Gastroesophageal sphincter (tissue), 4 donors: Measurements from ENCODE around the gene PTPRS. TPM values are rescaled to one million over a fixed set of nuclear protein-coding genes. Genes with fewer than 3 reads are reported as not detected.

Experiments used
- ATAC-seq: fragments of 150-250 bp; one replicate; pipeline ENCODE4 v1.9.1; 2016; ENCODE audit warnings: mild to moderate bottlenecking, moderate library complexity
- H3K27ac ChIP-seq, 4 donors: fragments of 200-600 bp; sonication (generic) in 3 of 4; 1 replicate in 3 of 4; 2 replicates in 1 of 4; pipeline ENCODE4 v1.5.1; 2016 to 2019
- H3K27me3 ChIP-seq: fragments of 200-600 bp; sonication (generic); one replicate; pipeline ENCODE4 v1.5.1; 2019
- H3K36me3 ChIP-seq, 2 donors: fragments of 200-600 bp; sonication (generic); one replicate each; pipeline ENCODE4 v1.5.1; 2019; ENCODE audit warnings: control low read depth in 1 of 2
- H3K4me1 ChIP-seq, 3 donors: fragments of 200-600 bp; sonication (generic); 1 replicate in 2 of 3; 2 replicates in 1 of 3; pipeline ENCODE4 v1.5.1; 2016 to 2019; ENCODE audit warnings: control low read depth in 2 of 3
- H3K4me3 ChIP-seq, 2 donors: fragments of 200-600 bp; sonication (generic); one replicate each; pipeline ENCODE4 v1.5.1; 2019; ENCODE audit warnings: mild to moderate bottlenecking in 1 of 2, moderate library complexity in 1 of 2
- H3K9me3 ChIP-seq, 3 donors: fragments of 200-600 bp; sonication (generic); one replicate each; pipeline ENCODE4 v1.5.1; 2017 to 2019; ENCODE audit warnings: control low read depth in 2 of 3
- EP300 ChIP-seq: sonication (generic); formaldehyde crosslinking; IDR thresholded peaks from one replicate; pipeline ENCODE4 v1.6.1; 2017; ENCODE audit warnings: antibody characterized with exemption, mild to moderate bottlenecking
- POLR2A ChIP-seq, 2 donors: fragments of 450-650 bp; IDR thresholded peaks; one replicate each; pipeline ENCODE4 v1.6.1; 2017; ENCODE audit warnings: antibody characterized with exemption in 2 of 2, mild to moderate bottlenecking in 2 of 2, moderate library complexity in 1 of 2
- POLR2AphosphoS5 ChIP-seq: sonication (generic); formaldehyde crosslinking; IDR thresholded peaks from one replicate; pipeline ENCODE4 v1.6.1; 2017; ENCODE audit warnings: antibody characterized with exemption
- WGBS, 2 donors: methylation state at CpG; one replicate each; pipeline ENCODE4 v1.1.5; 2018; ENCODE audit warnings: low coverage in 1 of 2; 5-methylcytosine and 5-hydroxymethylcytosine counted together
- total RNA-seq, 4 donors: library from RNA; depleted of rRNA; stranded (reverse); fragments of >200 nt; gene quantifications; one replicate each; pipeline ENCODE4 v1.1.0, GENCODE V29; 2016
- TF ChIP-seq, protein P1 (sequence below), 4 experiments: fragments of 200-600 bp in 2 of 4; fragments of 450-650 bp in 2 of 4; sonication (generic) in 1 of 4; IDR thresholded peaks; one replicate each; pipeline ENCODE4 v1.5.1; 2017 to 2019; ENCODE audit warnings: antibody characterized with exemption in 4 of 4, mild to moderate bottlenecking in 2 of 4, moderate library complexity in 2 of 4

Gene PTPRS
- total RNA-seq, 4 donors from 2014 or later: 142 to 244 (median 223) TPM

DNA sequence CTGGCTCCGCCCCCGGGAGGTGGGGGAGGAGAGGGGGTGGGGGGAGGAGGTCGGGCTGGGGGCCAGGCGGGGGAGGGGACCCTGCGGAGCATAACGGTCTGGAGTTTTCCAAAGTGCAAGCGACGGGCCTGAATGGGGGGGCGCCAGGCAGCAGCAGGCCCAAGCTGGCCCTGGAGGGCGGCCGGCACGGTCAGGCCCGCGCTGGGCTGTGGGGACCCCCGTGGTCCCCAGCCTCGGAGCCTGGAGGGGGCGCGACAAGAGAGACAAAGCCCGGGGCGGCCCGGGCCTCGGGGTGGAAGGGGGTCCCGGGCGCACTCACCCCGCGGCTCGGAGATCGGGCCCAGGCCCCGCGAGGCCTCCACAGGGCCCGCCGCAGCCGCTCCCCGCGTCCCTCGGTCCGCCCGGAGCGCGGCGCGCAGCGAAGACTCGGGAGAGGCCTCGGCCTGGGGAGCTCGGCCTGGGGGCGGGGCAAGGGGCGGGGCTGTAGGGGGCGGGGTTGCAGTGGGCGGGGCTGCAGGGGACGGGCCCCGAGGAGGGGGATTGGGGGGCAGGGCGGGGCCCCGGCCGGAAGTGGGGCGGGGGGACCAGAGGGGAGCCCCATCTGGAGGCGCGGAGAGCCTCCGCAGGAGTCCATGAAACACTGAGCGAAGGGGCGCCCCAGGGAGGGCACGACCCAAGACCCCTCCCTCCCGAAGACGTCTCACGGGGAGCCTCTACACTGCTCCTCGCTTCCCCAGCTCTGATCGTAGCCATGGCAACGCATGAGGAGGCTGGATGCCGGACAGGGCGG lies 47.6 kb downstream of the PTPRS start:
- no CpG with 5 or more reads among the region's 70 CpGs for WGBS, 2 donors
- ATAC-seq: peak; percentile 85
- H3K27ac ChIP-seq: peak overlapping the region; percentile 35 to 94 (median 90)

DNA sequence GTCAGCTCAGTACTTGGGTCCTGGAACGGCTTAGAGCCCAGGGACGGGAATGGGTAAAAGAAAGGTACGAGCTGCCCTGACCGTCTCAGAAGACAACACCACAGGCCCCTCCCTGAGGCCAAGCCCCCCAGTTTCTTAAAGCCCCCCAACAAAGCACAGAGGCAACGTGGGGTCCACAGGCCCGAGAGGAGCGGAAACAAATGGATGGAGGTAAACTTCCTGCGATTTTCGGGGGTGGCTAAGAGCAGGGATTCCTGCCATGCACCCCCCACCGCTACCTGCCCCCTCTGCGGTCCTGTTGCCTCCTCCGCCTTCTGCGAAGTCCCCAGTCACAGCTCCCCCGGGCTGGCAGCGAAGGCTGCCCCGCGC lies 48.2 kb downstream of the PTPRS start:
- H3K27me3 ChIP-seq: no peaks in the 10 kb centered on the region
- peaks cover 0 to 70% (median 11%) of the 10 kb centered on the region in 3 donors for H3K4me1 ChIP-seq
- TF ChIP-seq POLR2AphosphoS5 (no peak), EP300 (no peak), POLR2A (IDR thresholded peaks at IDR 0.05) (no peak)
- TF ChIP-seq, protein P1, sequence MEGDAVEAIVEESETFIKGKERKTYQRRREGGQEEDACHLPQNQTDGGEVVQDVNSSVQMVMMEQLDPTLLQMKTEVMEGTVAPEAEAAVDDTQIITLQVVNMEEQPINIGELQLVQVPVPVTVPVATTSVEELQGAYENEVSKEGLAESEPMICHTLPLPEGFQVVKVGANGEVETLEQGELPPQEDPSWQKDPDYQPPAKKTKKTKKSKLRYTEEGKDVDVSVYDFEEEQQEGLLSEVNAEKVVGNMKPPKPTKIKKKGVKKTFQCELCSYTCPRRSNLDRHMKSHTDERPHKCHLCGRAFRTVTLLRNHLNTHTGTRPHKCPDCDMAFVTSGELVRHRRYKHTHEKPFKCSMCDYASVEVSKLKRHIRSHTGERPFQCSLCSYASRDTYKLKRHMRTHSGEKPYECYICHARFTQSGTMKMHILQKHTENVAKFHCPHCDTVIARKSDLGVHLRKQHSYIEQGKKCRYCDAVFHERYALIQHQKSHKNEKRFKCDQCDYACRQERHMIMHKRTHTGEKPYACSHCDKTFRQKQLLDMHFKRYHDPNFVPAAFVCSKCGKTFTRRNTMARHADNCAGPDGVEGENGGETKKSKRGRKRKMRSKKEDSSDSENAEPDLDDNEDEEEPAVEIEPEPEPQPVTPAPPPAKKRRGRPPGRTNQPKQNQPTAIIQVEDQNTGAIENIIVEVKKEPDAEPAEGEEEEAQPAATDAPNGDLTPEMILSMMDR (IDR thresholded peaks at IDR 0.05): no peak
- H3K4me3 ChIP-seq: peak overlapping the region; percentile 58 to 91
- WGBS, 2 donors: 0% methylated on average over 7 of the region's 17 CpGs; no CpG with 5 or more reads in 1 of the 2 donors
- H3K36me3 ChIP-seq: no peaks in the 10 kb centered on the region
- no peaks in the 10 kb centered on the region for H3K9me3 ChIP-seq
- H3K27ac ChIP-seq: peak overlapping the region; percentile 35 to 94 (median 90)
- ATAC-seq: no peak

More for the DNA sequence above, 47.6 kb downstream of the PTPRS start:
- H3K36me3 ChIP-seq: no peaks in the 10 kb centered on the region
- H3K27me3 ChIP-seq: no peaks in the 10 kb centered on the region
- peaks cover 0 to 64% (median 9%) of the 10 kb centered on the region in 3 donors for H3K4me1 ChIP-seq
- no peaks in the 10 kb centered on the region for H3K9me3 ChIP-seq
- TF ChIP-seq, protein P1 (IDR thresholded peaks at IDR 0.05): no peak
- TF ChIP-seq POLR2AphosphoS5: no peak
- no peak for TF ChIP-seq EP300
- TF ChIP-seq POLR2A (IDR thresholded peaks at IDR 0.05): peak; percentile 45 to 66
- peak overlapping the region; percentile 58 to 91 for H3K4me3 ChIP-seq

DNA sequence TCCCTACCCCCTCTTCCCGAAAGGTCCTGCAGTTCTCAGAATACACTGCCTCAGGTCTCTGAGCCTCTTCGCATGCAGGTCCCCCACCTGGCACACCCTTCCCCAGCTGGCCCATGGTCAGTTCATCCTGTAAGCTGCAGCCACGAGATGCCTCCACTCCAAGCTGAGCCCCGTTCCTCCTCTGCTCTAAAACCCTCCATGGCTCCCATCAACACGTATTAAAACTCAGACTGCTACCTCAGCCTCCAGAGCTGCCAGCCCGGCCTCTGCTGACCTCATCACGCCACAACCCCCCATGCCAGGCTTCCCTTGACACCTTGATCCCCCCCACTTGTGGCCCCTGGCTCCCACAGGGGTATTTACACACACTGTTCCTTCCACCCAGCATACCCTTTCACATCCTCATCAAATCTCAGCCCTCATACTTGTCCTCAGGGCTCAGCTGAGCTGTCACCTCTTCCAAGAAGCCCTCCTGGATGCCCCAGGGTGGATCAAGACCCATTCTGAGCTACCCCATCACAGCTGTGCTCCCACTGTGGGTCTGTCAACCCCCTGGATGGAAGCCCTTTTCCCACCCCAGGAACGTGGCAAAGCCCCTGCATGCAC lies 48.9 kb downstream of the PTPRS start:
- H3K4me1 ChIP-seq: peaks cover 0 to 77% (median 11%) of the 10 kb centered on the region in 3 donors
- WGBS, 2 donors: 66 to 81% methylated on average over 5 to 8 of the region's 8 CpGs
- H3K27me3 ChIP-seq: no peaks in the 10 kb centered on the region
- ATAC-seq: no peak
- no peak for TF ChIP-seq POLR2AphosphoS5
- TF ChIP-seq, protein P1 (IDR thresholded peaks at IDR 0.05): no peak
- TF ChIP-seq POLR2A (IDR thresholded peaks at IDR 0.05): no peak
- no peak for TF ChIP-seq EP300
- no peaks in the 10 kb centered on the region for H3K9me3 ChIP-seq
- no peaks in the 10 kb centered on the region for H3K36me3 ChIP-seq
- H3K27ac ChIP-seq: peak overlapping the region in 3 of 4 donors; percentile 59 to 91 (median 90)
- H3K4me3 ChIP-seq: peak overlapping the region; percentile 58 to 91

Other genes starting within 250 kb of the PTPRS start
- gene ZNRF4, start 114.6 kb upstream of the PTPRS start, total RNA-seq: not detected
- under 1 TPM; 0.35 to 0.64 (median 0.44) TPM for gene TINCR, start 227.1 kb upstream of the PTPRS start, total RNA-seq